22Rv1 (cell line): ENCODE results near the gene LRFN5.

Source experiments
- ZFX ChIP-seq: fragments of 450-650 bp; IDR thresholded peaks from 2 replicates; pipeline ENCODE4 v1.6.1; 2017; ENCODE audit warnings: antibody characterized with exemption, borderline replicate concordance
- TF ChIP-seq, protein P1 (sequence below): fragments of 450-650 bp; IDR thresholded peaks from 2 replicates; pipeline ENCODE4 v1.5.1; 2017; ENCODE audit warnings: mild to moderate bottlenecking

DNA sequence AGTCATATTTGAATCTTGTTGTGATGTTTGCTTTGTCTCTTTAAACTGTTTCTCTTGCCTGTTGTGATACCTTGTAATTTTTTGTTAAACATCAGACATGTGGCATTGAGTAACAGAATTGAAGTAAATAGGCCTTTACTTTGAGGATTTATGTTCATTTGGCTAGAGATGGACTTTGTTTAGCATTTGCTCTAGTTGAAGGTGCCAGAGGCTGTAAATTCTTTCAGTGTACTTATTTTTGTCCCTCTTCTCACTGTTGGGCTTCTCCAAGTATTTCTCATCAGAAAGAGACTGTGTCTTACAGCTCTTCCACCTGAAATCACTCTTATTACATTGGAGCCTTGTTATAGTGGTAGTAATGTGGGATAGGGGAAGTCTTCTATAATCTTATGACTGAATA is 175.8 kb downstream of the LRFN5 start:
- TF ChIP-seq, protein P1, sequence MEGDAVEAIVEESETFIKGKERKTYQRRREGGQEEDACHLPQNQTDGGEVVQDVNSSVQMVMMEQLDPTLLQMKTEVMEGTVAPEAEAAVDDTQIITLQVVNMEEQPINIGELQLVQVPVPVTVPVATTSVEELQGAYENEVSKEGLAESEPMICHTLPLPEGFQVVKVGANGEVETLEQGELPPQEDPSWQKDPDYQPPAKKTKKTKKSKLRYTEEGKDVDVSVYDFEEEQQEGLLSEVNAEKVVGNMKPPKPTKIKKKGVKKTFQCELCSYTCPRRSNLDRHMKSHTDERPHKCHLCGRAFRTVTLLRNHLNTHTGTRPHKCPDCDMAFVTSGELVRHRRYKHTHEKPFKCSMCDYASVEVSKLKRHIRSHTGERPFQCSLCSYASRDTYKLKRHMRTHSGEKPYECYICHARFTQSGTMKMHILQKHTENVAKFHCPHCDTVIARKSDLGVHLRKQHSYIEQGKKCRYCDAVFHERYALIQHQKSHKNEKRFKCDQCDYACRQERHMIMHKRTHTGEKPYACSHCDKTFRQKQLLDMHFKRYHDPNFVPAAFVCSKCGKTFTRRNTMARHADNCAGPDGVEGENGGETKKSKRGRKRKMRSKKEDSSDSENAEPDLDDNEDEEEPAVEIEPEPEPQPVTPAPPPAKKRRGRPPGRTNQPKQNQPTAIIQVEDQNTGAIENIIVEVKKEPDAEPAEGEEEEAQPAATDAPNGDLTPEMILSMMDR, result no peak
- TF ChIP-seq ZFX, result no peak
